Testis (tissue), 3 donors: Measurements from ENCODE around the gene ACTR1A. TPM values are rescaled to one million over a fixed set of nuclear protein-coding genes. Genes with fewer than 3 reads are reported as not detected.

Experiments used
- DNase-seq: peaks from one replicate; pipeline ENCODE4 v3.0.0-alpha.2; 2019
- H3K27ac ChIP-seq, 2 donors: fragments of 200-600 bp; sonication (generic); one replicate each; pipeline ENCODE4 v1.5.1; 2019
- H3K27me3 ChIP-seq: fragments of 200-600 bp; sonication (generic); one replicate; pipeline ENCODE4 v1.5.1; 2019
- H3K36me3 ChIP-seq: fragments of 200-600 bp; sonication (generic); one replicate; pipeline ENCODE4 v1.5.1; 2017; ENCODE audit warnings: low read depth; ENCODE audit errors: missing control alignments
- H3K4me1 ChIP-seq: fragments of 200-600 bp; sonication (generic); one replicate; pipeline ENCODE4 v1.5.1; 2019
- H3K4me3 ChIP-seq, 2 donors: fragments of 200-600 bp; sonication (generic); one replicate each; pipeline ENCODE4 v1.5.1; 2017 to 2019
- H3K9me3 ChIP-seq: fragments of 200-600 bp; sonication (generic); one replicate; pipeline ENCODE4 v1.5.1; 2017
- POLR2A ChIP-seq: fragments of 450-650 bp; IDR thresholded peaks from one replicate; pipeline ENCODE4 v1.6.1; 2017; ENCODE audit warnings: antibody characterized with exemption, mild to moderate bottlenecking, moderate library complexity
- WGBS, 2 donors: methylation state at CpG; one replicate each; pipeline ENCODE4 v1.1.5; 2018; 5-methylcytosine and 5-hydroxymethylcytosine counted together
- intact Hi-C: fragments of 100-400 bp; cut with DNase I; formaldehyde crosslinking; loops from one replicate; pipeline ENCODE4 v1.15.1; 2023; ENCODE audit warnings: low total_unique reads
- microRNA counts, 2 donors: library from miRNA; unstranded; fragments of <30 nt; microRNA quantifications; one replicate each; lab custom pipeline; 2016
- microRNA-seq, 2 donors: library from miRNA; unstranded; fragments of <30 nt; microRNA quantifications; one replicate each; pipeline ENCODE4, GENCODE V29; 2016; ENCODE audit warnings: borderline number of aligned reads in 2 of 2, borderline replicate concordance in 1 of 2
- polyA plus RNA-seq: library from polyadenylated mRNA; stranded (reverse); fragments of 350-450 nt; fragmentation: Illumina TruSeq; extraction: RNeasy Lipid Tissue Mini Kit (QIAGEN cat#74804); gene quantifications from one replicate; pipeline ENCODE4 v1.2.3, GENCODE V29; 2014; ENCODE audit warnings: low read depth, low replicate concordance; ENCODE audit not compliant: insufficient read depth
- small RNA-seq, 2 donors: library from RNA; depleted of rRNA; stranded (forward); fragments of <200 nt; gene quantifications; one replicate each; pipeline ENCODE3, GENCODE V24; 2016
- total RNA-seq, 2 donors: library from RNA; depleted of rRNA; stranded (reverse); fragments of >200 nt; gene quantifications; one replicate each; pipeline ENCODE4 v1.2.3, GENCODE V29; 2016
- TF ChIP-seq, protein P1 (sequence below), 3 experiments: fragments of 450-650 bp in 2 of 3; fragments of 200-600 bp in 1 of 3; sonication (generic) in 1 of 3; IDR thresholded peaks; one replicate each; pipeline ENCODE4 v1.5.1; 2016 to 2019; ENCODE audit warnings: antibody characterized with exemption in 3 of 3, mild to moderate bottlenecking in 2 of 3, moderate library complexity in 1 of 3

ACTR1A gene
- total and polyA plus RNA-seq, 3 donors from 2014 or later: 97.6 to 126 (median 97.7) TPM

DNA sequence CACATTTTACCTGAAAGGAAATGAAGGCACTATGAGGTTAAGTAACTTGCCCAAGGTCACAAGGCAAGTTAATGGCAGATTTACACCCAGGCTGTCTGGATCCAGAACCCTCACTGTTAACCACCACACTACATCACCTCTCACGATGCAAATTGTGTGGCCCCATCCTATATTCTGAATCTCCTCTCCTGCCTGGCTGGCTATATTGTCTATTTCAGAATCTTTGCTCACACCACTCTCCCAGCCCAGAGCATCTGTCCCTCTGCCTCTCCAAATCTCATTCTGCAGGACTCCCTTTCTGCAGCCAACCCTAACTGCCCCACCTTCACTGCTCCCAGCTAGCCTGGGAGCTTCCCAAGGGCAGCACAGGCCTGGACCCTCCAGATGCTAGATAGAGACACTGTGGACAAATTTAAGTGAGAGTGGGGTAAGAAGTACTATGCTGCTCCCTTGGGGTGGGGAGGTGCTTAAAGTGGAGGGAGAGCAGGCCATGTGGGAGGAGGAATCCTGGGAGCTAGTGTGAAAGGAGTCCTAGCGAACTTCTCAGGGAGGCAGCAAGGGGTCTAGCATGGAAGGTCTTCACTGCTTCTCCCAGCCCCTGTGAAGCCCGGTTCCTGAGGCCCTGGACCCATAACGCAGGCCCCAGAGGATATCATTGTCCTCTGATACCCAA is 70.9 kb downstream of the ACTR1A start:
- H3K9me3 ChIP-seq: no peaks in the 10 kb centered on the region
- H3K4me3 ChIP-seq: peak overlapping the region; percentile 84 to 96
- WGBS, 2 donors: 12 to 27% methylated on average over 2 to 4 of the region's 4 CpGs
- H3K36me3 ChIP-seq: no peaks in the 10 kb centered on the region
- DNase-seq: no peak
- peaks cover 21% of the 10 kb centered on the region for H3K4me1 ChIP-seq
- H3K27ac ChIP-seq: peak overlapping the region; percentile 73 to 87
- intact Hi-C loops: no loop called here
- no peaks in the 10 kb centered on the region for H3K27me3 ChIP-seq
- no peak for TF ChIP-seq POLR2A
- TF ChIP-seq, protein P1, sequence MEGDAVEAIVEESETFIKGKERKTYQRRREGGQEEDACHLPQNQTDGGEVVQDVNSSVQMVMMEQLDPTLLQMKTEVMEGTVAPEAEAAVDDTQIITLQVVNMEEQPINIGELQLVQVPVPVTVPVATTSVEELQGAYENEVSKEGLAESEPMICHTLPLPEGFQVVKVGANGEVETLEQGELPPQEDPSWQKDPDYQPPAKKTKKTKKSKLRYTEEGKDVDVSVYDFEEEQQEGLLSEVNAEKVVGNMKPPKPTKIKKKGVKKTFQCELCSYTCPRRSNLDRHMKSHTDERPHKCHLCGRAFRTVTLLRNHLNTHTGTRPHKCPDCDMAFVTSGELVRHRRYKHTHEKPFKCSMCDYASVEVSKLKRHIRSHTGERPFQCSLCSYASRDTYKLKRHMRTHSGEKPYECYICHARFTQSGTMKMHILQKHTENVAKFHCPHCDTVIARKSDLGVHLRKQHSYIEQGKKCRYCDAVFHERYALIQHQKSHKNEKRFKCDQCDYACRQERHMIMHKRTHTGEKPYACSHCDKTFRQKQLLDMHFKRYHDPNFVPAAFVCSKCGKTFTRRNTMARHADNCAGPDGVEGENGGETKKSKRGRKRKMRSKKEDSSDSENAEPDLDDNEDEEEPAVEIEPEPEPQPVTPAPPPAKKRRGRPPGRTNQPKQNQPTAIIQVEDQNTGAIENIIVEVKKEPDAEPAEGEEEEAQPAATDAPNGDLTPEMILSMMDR (IDR thresholded peaks at IDR 0.05): no peak

DNA sequence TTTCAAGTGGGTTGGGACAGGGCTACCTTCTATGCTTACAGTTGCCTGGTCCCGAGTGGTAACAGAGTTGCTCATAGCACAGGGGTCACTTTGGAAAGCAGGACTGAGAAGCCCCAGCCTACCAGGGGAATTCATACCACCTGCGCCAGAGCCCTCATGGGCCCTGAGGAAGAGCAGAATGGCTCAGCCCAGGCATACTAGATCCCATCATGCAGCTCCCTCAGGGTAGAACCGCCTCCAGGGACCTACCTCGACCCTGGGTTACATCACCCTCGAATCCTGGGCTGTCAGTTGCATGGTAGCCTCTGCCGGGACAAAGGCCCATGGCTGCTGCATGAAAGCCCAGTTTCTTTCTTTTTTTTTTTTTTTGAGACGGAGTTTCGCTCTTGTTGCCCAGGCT is 73.0 kb downstream of the ACTR1A start:
- TF ChIP-seq, protein P1 (IDR thresholded peaks at IDR 0.05): no peak
- TF ChIP-seq POLR2A: no peak
- DNase-seq: no peak
- peaks cover 8% of the 10 kb centered on the region for H3K4me1 ChIP-seq
- WGBS, 2 donors: 82 to 87% methylated on average over 7 to 8 of the region's 8 CpGs
- no peaks in the 10 kb centered on the region for H3K27me3 ChIP-seq
- H3K27ac ChIP-seq: no peak overlapping the region
- intact Hi-C loops: loop anchor here (10.0 kb wide), 2 partner anchors 45 to 155 kb away; no protein-coding TSS in a partner anchor
- no peaks in the 10 kb centered on the region for H3K9me3 ChIP-seq
- H3K36me3 ChIP-seq: no peaks in the 10 kb centered on the region
- no peak overlapping the region for H3K4me3 ChIP-seq

MicroRNAs encoded within 50 kb of the gene (microRNA counts, 767-probe panel; counts per million panel counts)
- microRNA hsa-miR-146b-3p (lab: Ali Mortazavi, UCI) (0 to 152 counts per million in 2 donors), microRNA hsa-miR-146b-5p (lab: Ali Mortazavi, UCI) (0 to 152 counts per million in 2 donors)

Small RNA genes lying within 50 kb of the gene (microRNA-seq; reads per million reads assigned to microRNA genes)
- 405 to 727 reads per million in 2 donors for gene MIR146B

Small RNA genes lying within 50 kb of the gene (small RNA-seq; reads per million reads assigned to genes)
- 398 to 584 reads per million in 2 donors for gene MIR146B

Other genes with a start within 250 kb of the ACTR1A start
- gene NFKB2, start 107.0 kb downstream of the ACTR1A start, total RNA-seq: 10 to 100 TPM; 25.2 to 42.7 TPM
- gene NFKB2, start 107.0 kb downstream of the ACTR1A start, polyA plus RNA-seq: 18.4 TPM
- 10 to 100 TPM; 22.0 to 22.7 TPM for gene PSD, start 83.9 kb downstream of the ACTR1A start, total RNA-seq
- gene PSD, start 83.9 kb downstream of the ACTR1A start, polyA plus RNA-seq: 17.7 TPM
- gene FBXL15, start 81.9 kb downstream of the ACTR1A start, total RNA-seq: 10 to 100 TPM; 28.9 to 32.2 TPM
- 9.2 TPM for gene FBXL15, start 81.9 kb downstream of the ACTR1A start, polyA plus RNA-seq
- 10 to 100 TPM; 49.0 to 70.5 TPM for gene CUEDC2, start 70.1 kb downstream of the ACTR1A start, total RNA-seq
- gene CUEDC2, start 70.1 kb downstream of the ACTR1A start, polyA plus RNA-seq: 76.0 TPM
- 1 to 10 TPM in 1 of 2 donors, under 1 TPM in 1; 0.55 to 1.3 TPM for gene C10orf95, start 51.2 kb downstream of the ACTR1A start, total RNA-seq
- 0.29 TPM for gene C10orf95, start 51.2 kb downstream of the ACTR1A start, polyA plus RNA-seq
- gene SUFU, start 1.3 kb upstream of the ACTR1A start, total RNA-seq: 10 to 100 TPM; 16.5 to 22.9 TPM
- 28.4 TPM for gene SUFU, start 1.3 kb upstream of the ACTR1A start, polyA plus RNA-seq
- gene TRIM8, start 141.8 kb upstream of the ACTR1A start, total RNA-seq: 100 to 1,000 TPM; 114 to 170 TPM
- 69.8 TPM for gene TRIM8, start 141.8 kb upstream of the ACTR1A start, polyA plus RNA-seq
- gene ARL3, start 211.7 kb upstream of the ACTR1A start, total RNA-seq: 10 to 100 TPM; 10.8 to 10.9 TPM
- 25.2 TPM for gene ARL3, start 211.7 kb upstream of the ACTR1A start, polyA plus RNA-seq
- 1 to 10 TPM; 5.6 to 9.8 TPM for gene SFXN2, start 211.9 kb upstream of the ACTR1A start, total RNA-seq
- 4.4 TPM for gene SFXN2, start 211.9 kb upstream of the ACTR1A start, polyA plus RNA-seq
- gene WBP1L, start 241.2 kb upstream of the ACTR1A start, total RNA-seq: 100 to 1,000 TPM; 113 to 165 TPM
- 72.4 TPM for gene WBP1L, start 241.2 kb upstream of the ACTR1A start, polyA plus RNA-seq